Stimulated activated CD4-positive, alpha-beta T cell treated with anti-CD3 and anti-CD28 coated beads, Interleukin-12 subunit alpha, Interleukin-12 subunit beta, amount 100 ng/mL, for 24 hours (primary cell): Measurements from ENCODE around the gene PLEKHG2.

Source experiments
- DNase-seq, 2 experiments: peaks; one replicate each; pipeline ENCODE4 v3.0.0-alpha.2; 2020; ENCODE audit warnings: low read depth in 2 of 2

Gene PLEKHG2

GRCh38 chr19:39405958-39406655 is 6.4 kb upstream of the PLEKHG2 start:
- peak; percentile 68 to 81 for DNase-seq

- DNase-seq: peak; percentile 78 to 82
These were observed 5.6 kb upstream of the PLEKHG2 start, which contains the start of gene ZFP36 for GRCh38 chr19:39406656-39407409. Gene ZFP36, plus strand, starts transcription at chr19:39406847. Its CDS starts 58 bp downstream, at chr19:39406905.

DNA sequence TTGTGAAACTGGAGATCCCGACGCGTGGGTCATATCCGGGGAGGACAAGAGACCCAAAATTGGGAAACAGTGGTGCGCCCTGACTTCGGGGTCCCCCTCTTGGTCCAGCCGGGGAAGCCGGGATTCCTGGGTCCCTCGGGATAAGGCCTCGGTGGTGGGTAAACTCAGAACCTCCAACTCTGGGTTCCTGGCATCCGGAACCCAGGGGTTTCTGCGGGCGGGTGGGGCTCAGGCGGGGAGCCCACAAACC is 5.1 kb upstream of the PLEKHG2 start:
- DNase-seq: peak in 1 of 2 experiments; percentile 56

GRCh38 chr19:39407660-39408391 is 4.6 kb upstream of the PLEKHG2 start:
- DNase-seq: no peak

GRCh38 chr19:39408392-39409207 is 3.9 kb upstream of the PLEKHG2 start:
- no peak for DNase-seq

- DNase-seq: peak; percentile 54 to 66
These were observed 3.1 kb upstream of the PLEKHG2 start for GRCh38 chr19:39409208-39410016.

GRCh38 chr19:39410017-39410830 is 2.2 kb upstream of the PLEKHG2 start:
- peak in 1 of 2 experiments; percentile 51 for DNase-seq

DNA sequence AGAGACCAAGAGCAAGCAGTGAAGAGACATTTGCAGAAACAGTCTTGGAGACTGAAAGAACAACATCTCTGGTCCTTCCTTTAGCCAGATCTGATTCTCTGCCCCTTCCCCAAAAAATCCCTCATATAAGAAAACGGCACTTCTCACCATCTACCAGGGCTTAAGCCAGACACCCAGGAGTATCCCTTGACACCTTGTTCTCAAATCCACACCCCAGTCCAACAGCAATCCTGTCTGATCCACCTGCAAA is 1.7 kb upstream of the PLEKHG2 start:
- no peak for DNase-seq

DNA sequence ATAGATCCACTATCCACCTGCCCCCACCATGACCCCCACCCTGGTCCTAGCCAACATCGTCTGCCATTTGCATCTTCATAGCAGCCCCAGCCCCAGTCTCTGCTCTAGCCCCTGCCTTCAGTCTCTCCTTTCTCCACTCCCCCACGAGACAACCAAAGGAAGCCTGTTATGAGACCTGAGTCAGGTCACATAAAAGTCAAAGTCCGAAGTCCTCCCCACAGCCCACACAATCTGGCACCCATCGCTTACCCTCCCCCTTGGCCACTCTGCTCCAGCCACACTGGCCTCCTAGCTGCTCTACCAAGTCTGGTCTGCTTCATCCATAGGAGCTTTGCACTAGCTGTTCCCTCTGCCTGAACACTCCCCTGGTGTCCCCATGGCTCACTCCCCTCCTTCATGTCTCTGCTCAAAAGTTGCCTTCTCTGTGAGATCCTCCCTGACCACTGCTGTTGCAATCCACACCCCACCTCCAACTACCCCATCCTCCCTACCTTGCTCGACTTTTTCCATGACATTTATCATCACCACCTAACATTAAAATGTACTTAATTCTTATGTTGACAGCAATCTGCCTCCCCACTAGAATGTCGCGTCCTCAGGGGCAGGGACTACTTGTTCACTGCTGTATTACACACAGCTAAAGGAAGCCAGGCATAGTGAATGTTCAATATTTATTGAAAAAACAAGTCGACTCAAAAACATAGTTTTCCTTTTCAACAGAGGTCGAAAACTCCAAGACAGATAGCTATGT is 1.2 kb upstream of the PLEKHG2 start:
- no peak for DNase-seq

DNA sequence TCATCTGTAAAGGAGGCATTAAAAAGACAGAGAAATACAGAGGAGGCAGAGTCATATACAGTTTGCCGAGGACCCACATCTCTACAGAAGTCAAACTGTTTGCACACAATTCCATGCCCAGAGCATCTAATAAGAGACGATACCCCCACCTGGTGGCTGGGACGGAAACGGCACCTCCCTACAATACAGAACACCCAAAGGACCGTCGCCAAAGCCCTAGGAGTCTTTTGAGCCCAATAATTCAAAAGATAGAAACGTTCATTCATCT is 703 bp upstream of the PLEKHG2 start:
- peak; percentile 81 to 93 for DNase-seq

- no peak for DNase-seq
These were observed 400 bp downstream of the PLEKHG2 start for GRCh38 chr19:39412867-39413271.

GRCh38 chr19:39413272-39413910 is 922 bp downstream of the PLEKHG2 start:
- no peak for DNase-seq

- DNase-seq: no peak
These were observed 1.6 kb downstream of the PLEKHG2 start for GRCh38 chr19:39413911-39414608.

DNA sequence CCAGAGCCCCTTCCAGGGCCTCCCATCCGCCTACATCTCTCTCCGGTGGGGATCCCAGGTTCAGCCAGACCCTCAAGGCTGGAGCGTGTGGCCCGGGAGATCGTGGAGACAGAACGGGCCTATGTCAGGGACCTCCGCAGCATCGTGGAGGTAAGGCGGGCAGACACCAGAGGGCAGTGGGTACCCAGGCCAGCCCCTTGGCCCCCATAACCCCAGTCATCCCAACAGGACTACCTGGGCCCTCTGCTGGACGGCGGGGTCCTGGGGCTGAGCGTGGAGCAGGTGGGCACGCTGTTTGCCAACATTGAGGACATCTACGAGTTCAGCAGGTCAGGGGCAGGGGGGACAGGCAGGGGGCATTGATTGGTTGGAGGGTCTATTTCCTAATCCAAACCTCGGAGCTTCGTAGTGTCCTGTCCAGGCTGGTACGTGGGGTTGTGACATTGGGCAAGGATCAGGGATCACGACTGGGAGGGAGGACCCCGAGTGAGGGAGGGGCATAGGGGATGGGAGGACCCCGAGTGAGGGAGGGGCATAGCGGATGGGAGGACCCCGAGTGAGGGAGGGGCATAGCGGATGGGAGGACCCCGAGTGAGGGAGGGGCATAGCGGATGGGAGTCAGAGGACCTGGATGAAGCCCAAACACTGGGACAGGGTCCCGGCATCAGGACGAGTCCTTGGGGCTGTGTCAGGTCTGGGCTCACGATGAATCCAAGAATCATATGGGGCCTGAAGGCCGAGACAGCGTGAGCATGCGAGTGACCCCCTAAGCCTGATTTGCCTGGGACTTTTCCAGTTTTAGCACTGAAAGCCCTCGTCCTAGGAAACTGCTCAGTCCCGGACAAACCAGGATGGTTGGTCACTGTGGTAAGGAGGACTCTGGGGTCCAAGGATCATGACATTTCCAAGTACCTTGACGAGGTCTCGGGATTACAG is 2.9 kb downstream of the PLEKHG2 start:
- DNase-seq: no peak

GRCh38 chr19:39416152-39417120 is 4.0 kb downstream of the PLEKHG2 start:
- no peak for DNase-seq

- no peak for DNase-seq
These were observed 5.2 kb downstream of the PLEKHG2 start for GRCh38 chr19:39417463-39418181.
